ENCODE results near the gene SERPINH1. TPM values are rescaled to one million over a fixed set of nuclear protein-coding genes. Genes with fewer than 3 reads are reported as not detected.

Gene SERPINH1
- total RNA-seq, 2 experiments from 2014 or later: 15.2 to 17.4 TPM

- peak overlapping the region; percentile 82 for H3K4me3 Mint-ChIP-seq
- no peaks in the 10 kb centered on the region for H3K27me3 Mint-ChIP-seq
- intact Hi-C loops (cut with micrococcal nuclease): loop anchor here (2.0 kb wide), 2 partner anchors 15 to 25 kb away; no protein-coding TSS in a partner anchor
- H3K9me3 Mint-ChIP-seq: no peaks in the 10 kb centered on the region
- peak; percentile 36 for DNase-seq
- H3K27ac Mint-ChIP-seq: peak overlapping the region; percentile 13
- H3K36me3 Mint-ChIP-seq: no peaks in the 10 kb centered on the region
- ChIA-PET POLR2A (interaction anchor here (0.9 to 1.3 kb wide), 2 partner anchors 11 to 32 kb away, joined by 3 to 5 read pairs; no protein-coding TSS in a partner anchor), CTCF (interaction anchor here (1.4 to 3.7 kb wide), 3 partner anchors 9 to 79 kb away, joined by 3 to 26 read pairs (median 12); no protein-coding TSS in a partner anchor)
- H3K4me1 Mint-ChIP-seq (ENCODE audit: low read depth): peaks cover 38% of the 10 kb centered on the region
Measured at GRCh38 chr11:75523811-75524664, 38.0 kb upstream of the SERPINH1 start.

GRCh38 chr11:75524665-75525432 is 37.2 kb upstream of the SERPINH1 start:
- Mint-ChIP-seq H3K4me3 (peak overlapping the region; percentile 82), H3K27me3 (no peaks in the 10 kb centered on the region), H3K9me3 (no peaks in the 10 kb centered on the region), H3K4me1 (ENCODE audit: low read depth) (peaks cover 31% of the 10 kb centered on the region), H3K27ac (peak overlapping the region; percentile 13), H3K36me3 (no peaks in the 10 kb centered on the region)
- CTCF ChIA-PET: interaction anchor here (0.8 to 3.7 kb wide), 13 partner anchors 8 to 125 kb away, joined by 3 to 26 read pairs (median 5); partner anchors contain the start of gene RPS3
- POLR2A ChIA-PET: interaction anchor here (1.0 to 1.3 kb wide), 5 partner anchors 12 to 175 kb away, joined by 3 to 5 read pairs (median 3); no protein-coding TSS in a partner anchor
- intact Hi-C loops (cut with micrococcal nuclease): loop anchor here (2.0 kb wide), 1 partner anchor 26 kb away; no protein-coding TSS in a partner anchor
- peak; percentile 57 for DNase-seq

GRCh38 chr11:75525433-75526191 is 36.4 kb upstream of the SERPINH1 start, which contains the start of gene GDPD5:
Gene GDPD5 (minus strand): TSS chr11:75525941. CDS start chr11:75477735, 48,206 bp downstream.
- intact Hi-C loops (cut with micrococcal nuclease): loop anchor here (1.0 to 2.0 kb wide), 3 partner anchors 27 to 126 kb away; partner anchors contain the start of genes RPS3 and SERPINH1
- H3K27ac Mint-ChIP-seq: peak within 1 kb of the TSS; percentile 13
- H3K27me3 Mint-ChIP-seq: no peaks in the 10 kb centered on the region
- peak; percentile 93 for DNase-seq
- CTCF ChIA-PET: interaction anchor here (0.6 to 3.7 kb wide), 14 partner anchors 8 to 126 kb away, joined by 3 to 26 read pairs (median 5); partner anchors contain the start of gene RPS3
- peak within 1 kb of the TSS; percentile 82 for H3K4me3 Mint-ChIP-seq
- no peaks in the 10 kb centered on the region for H3K36me3 Mint-ChIP-seq
- H3K4me1 Mint-ChIP-seq (ENCODE audit: low read depth): peaks cover 27% of the 10 kb centered on the region
- POLR2A ChIA-PET: interaction anchor here (0.6 to 1.3 kb wide), 8 partner anchors 12 to 175 kb away, joined by 3 to 5 read pairs (median 3); no protein-coding TSS in a partner anchor
- no peaks in the 10 kb centered on the region for H3K9me3 Mint-ChIP-seq

- POLR2A ChIA-PET: interaction anchor here (0.6 to 1.0 kb wide), 5 partner anchors 33 to 176 kb away, joined by 3 read pairs; no protein-coding TSS in a partner anchor
- peaks cover 27% of the 10 kb centered on the region for H3K4me1 Mint-ChIP-seq (ENCODE audit: low read depth)
Measured at GRCh38 chr11:75526192-75526541, 35.9 kb upstream of the SERPINH1 start.

GRCh38 chr11:75527130-75527529 is 34.9 kb upstream of the SERPINH1 start:
- Mint-ChIP-seq H3K27me3 (no peaks in the 10 kb centered on the region), H3K9me3 (no peaks in the 10 kb centered on the region), H3K27ac (no peak overlapping the region), H3K4me3 (peak overlapping the region; percentile 74), H3K4me1 (ENCODE audit: low read depth) (peaks cover 30% of the 10 kb centered on the region), H3K36me3 (no peaks in the 10 kb centered on the region)
- ChIA-PET CTCF (interaction anchor here (8.5 kb wide), 2 partner anchors 82 to 138 kb away, joined by 83 to 171 read pairs; no protein-coding TSS in a partner anchor), POLR2A (no interaction called here)
- intact Hi-C loops (cut with micrococcal nuclease): no loop called here
- no peak for DNase-seq

More at GRCh38 chr11:75526192-75526541, 35.9 kb upstream of the SERPINH1 start:
- no peak overlapping the region for H3K27ac Mint-ChIP-seq
- no peaks in the 10 kb centered on the region for H3K36me3 Mint-ChIP-seq
- DNase-seq: no peak
- H3K4me3 Mint-ChIP-seq: peak overlapping the region; percentile 74
- no peaks in the 10 kb centered on the region for H3K27me3 Mint-ChIP-seq
- H3K9me3 Mint-ChIP-seq: no peaks in the 10 kb centered on the region
- CTCF ChIA-PET: interaction anchor here (0.6 to 3.7 kb wide), 10 partner anchors 8 to 126 kb away, joined by 3 to 26 read pairs (median 6); partner anchors contain the start of gene RPS3
- intact Hi-C loops (cut with micrococcal nuclease): loop anchor here (1.0 kb wide), 2 partner anchors 36 to 127 kb away; partner anchors contain the start of genes RPS3 and SERPINH1

GRCh38 chr11:75527938-75528735 is 33.9 kb upstream of the SERPINH1 start:
- H3K27ac Mint-ChIP-seq: no peak overlapping the region
- no peak for DNase-seq
- no peaks in the 10 kb centered on the region for H3K27me3 Mint-ChIP-seq
- H3K4me1 Mint-ChIP-seq (ENCODE audit: low read depth): peaks cover 31% of the 10 kb centered on the region
- POLR2A ChIA-PET: interaction anchor here (0.8 kb wide), 1 partner anchor 121 kb away, joined by 3 read pairs; no protein-coding TSS in a partner anchor
- CTCF ChIA-PET: interaction anchor here (0.6 to 8.5 kb wide), 4 partner anchors 68 to 139 kb away, joined by 3 to 171 read pairs (median 44); no protein-coding TSS in a partner anchor
- H3K36me3 Mint-ChIP-seq: no peaks in the 10 kb centered on the region
- intact Hi-C loops (cut with micrococcal nuclease): no loop called here
- no peaks in the 10 kb centered on the region for H3K9me3 Mint-ChIP-seq
- peak overlapping the region; percentile 5 for H3K4me3 Mint-ChIP-seq

- H3K9me3 Mint-ChIP-seq: no peaks in the 10 kb centered on the region
- ChIA-PET CTCF (interaction anchor here (0.7 to 8.5 kb wide), 9 partner anchors 9 to 142 kb away, joined by 3 to 171 read pairs (median 8); no protein-coding TSS in a partner anchor), POLR2A (no interaction called here)
- H3K27me3 Mint-ChIP-seq: no peaks in the 10 kb centered on the region
- intact Hi-C loops (cut with micrococcal nuclease): loop anchor here (5.0 kb wide), 1 partner anchor 248 kb away; no protein-coding TSS in a partner anchor
- no peak for DNase-seq
- H3K4me1 Mint-ChIP-seq (ENCODE audit: low read depth): peaks cover 26% of the 10 kb centered on the region
- no peaks in the 10 kb centered on the region for H3K36me3 Mint-ChIP-seq
- H3K27ac Mint-ChIP-seq: no peak overlapping the region
- no peak overlapping the region for H3K4me3 Mint-ChIP-seq
Measured at GRCh38 chr11:75530577-75530976, 31.5 kb upstream of the SERPINH1 start.

GRCh38 chr11:75531325-75531724 is 30.7 kb upstream of the SERPINH1 start:
- Mint-ChIP-seq H3K4me3 (no peak overlapping the region), H3K36me3 (no peaks in the 10 kb centered on the region), H3K27me3 (no peaks in the 10 kb centered on the region), H3K27ac (no peak overlapping the region), H3K4me1 (ENCODE audit: low read depth) (peaks cover 27% of the 10 kb centered on the region), H3K9me3 (no peaks in the 10 kb centered on the region)
- ChIA-PET CTCF (interaction anchor here (0.7 to 8.5 kb wide), 17 partner anchors 10 to 142 kb away, joined by 3 to 171 read pairs (median 3); partner anchors contain the start of gene RPS3), POLR2A (interaction anchor here (0.9 kb wide), 1 partner anchor 11 kb away, joined by 3 read pairs; no protein-coding TSS in a partner anchor)
- intact Hi-C loops (cut with micrococcal nuclease): loop anchor here (5.0 kb wide), 1 partner anchor 249 kb away; no protein-coding TSS in a partner anchor
- DNase-seq: no peak

- ChIA-PET CTCF (interaction anchor here (0.6 to 8.5 kb wide), 33 partner anchors 9 to 340 kb away, joined by 3 to 171 read pairs (median 3); partner anchors contain the start of genes KLHL35 and RPS3), POLR2A (interaction anchor here (0.9 kb wide), 1 partner anchor 10 kb away, joined by 3 read pairs; no protein-coding TSS in a partner anchor)
- DNase-seq: peak; percentile 89
- Mint-ChIP-seq H3K4me1 (ENCODE audit: low read depth) (peaks cover 37% of the 10 kb centered on the region), H3K9me3 (no peaks in the 10 kb centered on the region), H3K27ac (peak overlapping the region; percentile 39), H3K27me3 (no peaks in the 10 kb centered on the region), H3K4me3 (no peak overlapping the region), H3K36me3 (no peaks in the 10 kb centered on the region)
- intact Hi-C loops (cut with micrococcal nuclease): loop anchor here (1.0 to 5.0 kb wide), 3 partner anchors 87 to 250 kb away; no protein-coding TSS in a partner anchor
Measured at GRCh38 chr11:75532200-75533048, 29.6 kb upstream of the SERPINH1 start.

All from activated CD4-positive, alpha-beta memory T cell treated with anti-CD3 and anti-CD28 coated beads for 36 hours (primary cell).